ENCODE results near the gene RCBTB1. TPM values are rescaled to one million over a fixed set of nuclear protein-coding genes. Genes with fewer than 3 reads are reported as not detected.
"Not testable (repeated sequence)": the region's sequence is repeated elsewhere in the genome, so short reads cannot be mapped to it uniquely, and the experiment has no call there.

Gene RCBTB1
- total RNA-seq, 1 donor from 2014 or later = 18.9 TPM

- intact Hi-C loops (cut with DNase I) = no loop called here
- DNase-seq (ENCODE audit: low spot score) = no peak
- ATAC-seq = no peak
Measured at GRCh38 chr13:49533591-49534269, 51.6 kb downstream of the RCBTB1 start.

- DNase-seq (ENCODE audit: low spot score) = no peak
- ATAC-seq = no peak
- intact Hi-C loops (cut with DNase I) = no loop called here
Measured at GRCh38 chr13:49533011-49533410, 52.3 kb downstream of the RCBTB1 start.

DNA sequence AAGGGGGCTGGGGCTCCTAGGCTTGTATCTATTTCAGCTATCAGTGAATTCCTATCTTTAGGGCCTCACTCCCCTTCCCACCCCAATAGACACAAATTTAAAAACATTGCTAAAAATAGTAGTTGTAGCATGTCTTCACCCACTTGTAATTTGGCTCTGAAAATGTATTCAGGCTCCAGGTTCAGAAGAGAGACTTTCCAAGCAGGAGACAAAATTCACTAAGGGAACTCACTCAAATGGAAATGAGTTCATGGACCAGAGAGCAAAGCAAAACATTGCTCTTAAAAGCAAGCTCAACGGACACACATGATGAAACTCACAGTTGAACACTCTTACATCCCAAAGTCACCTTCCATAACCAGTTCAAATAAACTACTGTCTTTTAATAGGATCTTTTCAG is 52.8 kb downstream of the RCBTB1 start:
- ATAC-seq = no peak
- no peak for DNase-seq (ENCODE audit: low spot score)
- intact Hi-C loops (cut with DNase I) = no loop called here

GRCh38 chr13:49530457-49530856 is 54.9 kb downstream of the RCBTB1 start:
- DNase-seq (ENCODE audit: low spot score) = no peak
- intact Hi-C loops (cut with DNase I) = no loop called here
- peak; percentile 45 for ATAC-seq

DNA sequence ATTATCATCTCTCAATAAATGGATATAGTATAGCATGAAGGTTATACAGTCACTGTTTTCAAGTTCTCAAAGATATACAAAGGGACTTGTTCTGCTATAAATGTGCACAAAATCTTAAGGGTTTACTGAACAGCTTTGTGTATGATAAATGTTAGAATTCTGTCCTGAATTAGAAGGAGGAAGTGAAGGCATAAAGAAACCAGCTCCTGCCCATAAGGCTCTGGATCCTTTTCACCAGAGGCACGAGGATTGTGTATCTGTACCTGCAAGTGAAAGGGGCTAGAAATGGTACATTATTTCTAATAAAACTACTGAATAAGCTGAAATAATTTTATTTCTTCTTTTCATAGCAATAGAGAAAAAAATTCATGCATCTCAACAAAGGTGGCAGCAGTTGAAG is 57.2 kb downstream of the RCBTB1 start:
- DNase-seq (ENCODE audit: low spot score) = no peak
- ATAC-seq = no peak
- intact Hi-C loops (cut with DNase I) = no loop called here

- intact Hi-C loops (cut with DNase I) = no loop called here
- DNase-seq (ENCODE audit: low spot score) (no peak), ATAC-seq (peak; percentile 67)
Measured at GRCh38 chr13:49527123-49527522, 58.2 kb downstream of the RCBTB1 start.

- DNase-seq (ENCODE audit: low spot score) = no peak
- intact Hi-C loops (cut with DNase I) = no loop called here
- no peak for ATAC-seq
Measured at GRCh38 chr13:49524740-49525501, 60.4 kb downstream of the RCBTB1 start.

- DNase-seq (ENCODE audit: low spot score) (no peak), ATAC-seq (no peak)
- intact Hi-C loops (cut with DNase I) = no loop called here
Measured at GRCh38 chr13:49521224-49521623, 64.1 kb downstream of the RCBTB1 start.

- DNase-seq (ENCODE audit: low spot score) (no peak), ATAC-seq (peak; percentile 78)
- intact Hi-C loops (cut with DNase I) = no loop called here
Measured at GRCh38 chr13:49517461-49517860, 67.9 kb downstream of the RCBTB1 start.

GRCh38 chr13:49516467-49516866 is 68.9 kb downstream of the RCBTB1 start:
- intact Hi-C loops (cut with DNase I) = no loop called here
- no peak for DNase-seq (ENCODE audit: low spot score)
- ATAC-seq = no peak

GRCh38 chr13:49512578-49512977 is 72.8 kb downstream of the RCBTB1 start:
- no peak for ATAC-seq
- intact Hi-C loops (cut with DNase I) = no loop called here
- DNase-seq (ENCODE audit: low spot score) = no peak

DNA sequence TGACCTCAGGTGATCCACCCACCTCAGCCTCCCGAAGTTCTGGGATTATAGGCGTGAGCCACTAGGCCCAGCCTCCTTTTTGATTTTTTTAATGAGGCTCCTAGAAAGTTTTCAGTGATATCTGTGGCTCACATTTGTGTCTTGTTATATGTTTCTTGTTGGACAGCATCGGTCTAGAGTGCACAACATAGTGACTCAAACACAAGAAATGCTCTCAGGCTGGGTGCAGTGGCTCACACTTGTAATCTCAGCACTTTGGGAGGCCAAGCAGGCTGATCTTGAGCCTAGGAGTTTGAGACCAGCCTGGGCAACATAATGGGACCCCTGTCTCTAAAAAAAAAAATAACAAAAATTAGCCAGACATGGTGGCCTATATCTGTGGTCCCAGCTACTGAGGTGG is 81.4 kb downstream of the RCBTB1 start:
- no peak for ATAC-seq
- DNase-seq (ENCODE audit: low spot score) = no peak
- intact Hi-C loops (cut with DNase I) = no loop called here

DNA sequence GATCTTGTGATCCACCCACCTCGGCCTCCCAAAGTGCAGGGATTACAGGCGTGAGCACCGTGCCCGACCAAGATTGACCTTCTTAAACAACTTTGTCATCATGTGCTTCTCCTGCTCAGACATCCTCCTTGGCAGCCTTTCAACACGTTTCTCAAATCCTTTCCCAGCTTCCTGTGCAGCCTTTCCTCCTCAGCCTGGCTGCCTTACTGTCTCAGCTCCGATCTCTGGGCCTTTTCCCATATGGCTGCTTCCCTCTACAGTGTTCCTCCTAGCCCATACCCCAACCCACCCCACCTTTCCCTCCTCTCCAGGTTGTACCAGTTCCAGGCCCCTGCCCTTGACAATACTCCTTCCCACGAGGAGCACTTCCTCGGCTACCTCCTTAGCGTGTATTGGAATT is 82.4 kb downstream of the RCBTB1 start:
- ATAC-seq = peak; percentile 34
- intact Hi-C loops (cut with DNase I) = no loop called here
- DNase-seq (ENCODE audit: low spot score) = no peak

- intact Hi-C loops (cut with DNase I) = no loop called here
Measured at GRCh38 chr13:49499889-49500660, 85.3 kb downstream of the RCBTB1 start.

DNA sequence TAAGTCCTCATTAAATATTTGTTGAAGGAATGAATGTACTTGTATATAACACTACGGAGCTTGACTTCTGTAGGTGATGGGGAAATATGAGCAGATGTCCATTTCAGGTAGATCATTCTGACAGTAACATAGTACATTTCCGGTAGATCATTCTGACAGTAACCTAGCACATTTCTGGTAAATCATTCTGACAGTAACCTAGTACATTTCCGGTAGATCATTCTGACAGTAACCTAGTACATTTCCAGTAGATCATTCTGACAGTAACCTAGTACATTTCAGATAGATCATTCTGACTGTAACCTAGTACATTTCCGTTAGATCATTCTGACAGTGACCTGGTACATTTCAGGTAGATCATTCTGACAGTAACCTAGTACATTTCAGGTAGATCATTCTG is 87.2 kb downstream of the RCBTB1 start:
- ATAC-seq = no peak
- intact Hi-C loops (cut with DNase I) = no loop called here
- no peak for DNase-seq (ENCODE audit: low spot score)

More at GRCh38 chr13:49499889-49500660, 85.3 kb downstream of the RCBTB1 start:
- no peak for DNase-seq (ENCODE audit: low spot score)
- ATAC-seq = no peak

GRCh38 chr13:49497272-49497671 is 88.1 kb downstream of the RCBTB1 start:
- ATAC-seq = no peak
- no peak for DNase-seq (ENCODE audit: low spot score)
- intact Hi-C loops (cut with DNase I) = no loop called here

DNA sequence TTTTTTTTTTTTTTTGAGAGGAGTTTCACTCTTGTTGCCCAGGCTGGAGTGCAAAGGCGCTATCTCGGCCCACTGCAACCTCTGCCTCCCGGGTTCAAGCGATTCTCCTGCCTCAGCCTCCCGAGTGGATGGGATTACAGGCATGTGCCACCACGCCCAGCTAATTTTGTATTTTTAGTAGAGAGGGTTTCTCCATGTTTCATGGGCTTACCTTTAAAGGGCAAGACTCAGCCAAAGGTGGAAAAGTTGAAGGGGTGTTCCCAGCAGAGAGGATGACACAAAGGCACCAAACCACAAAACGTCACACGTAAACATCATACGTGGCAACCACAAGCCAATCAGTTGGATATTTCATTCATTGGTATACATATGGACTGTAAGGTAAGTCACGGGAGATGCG is 88.5 kb downstream of the RCBTB1 start:
- ATAC-seq; DNase-seq (ENCODE audit: low spot score); intact Hi-C loops (cut with DNase I): not testable (repeated sequence)

- intact Hi-C loops (cut with DNase I) = no loop called here
Measured at GRCh38 chr13:49495783-49496762, 89.3 kb downstream of the RCBTB1 start, which contains the start of gene PHF11. Gene PHF11, plus strand, starts transcription at chr13:49495953. Its CDS starts 49 bp downstream, at chr13:49496002.

DNA sequence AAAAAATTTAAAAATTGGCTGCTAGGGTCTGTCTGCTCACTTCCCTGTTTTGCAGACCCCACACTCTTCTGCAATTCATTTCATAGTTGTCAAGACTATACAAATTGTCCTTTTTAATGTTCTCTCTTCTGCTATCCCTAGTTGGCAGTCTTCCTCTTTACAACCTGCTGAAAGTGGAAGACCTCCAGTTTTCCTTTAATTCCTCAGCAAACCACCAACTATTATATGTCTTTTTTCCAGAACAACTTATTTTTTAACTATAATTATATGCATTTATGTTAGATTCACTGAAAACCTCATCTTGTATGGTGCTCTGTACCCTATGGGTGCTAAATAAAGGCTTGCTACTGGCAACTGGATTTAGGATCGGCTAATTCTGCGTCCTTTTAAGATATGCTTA is 90.7 kb downstream of the RCBTB1 start:
- no peak for DNase-seq (ENCODE audit: low spot score)
- ATAC-seq = no peak
- intact Hi-C loops (cut with DNase I) = no loop called here

More at GRCh38 chr13:49495783-49496762, 89.3 kb downstream of the RCBTB1 start, which contains the start of gene PHF11:
- DNase-seq (ENCODE audit: low spot score) = peak; percentile 86
- peak; percentile 86 for ATAC-seq
